GM12864 (cell line): ENCODE data around the gene HIC1.

Experiments
- DNase-seq: peaks from one replicate; pipeline ENCODE4 v3.0.0-alpha.2; 2011; ENCODE audit warnings: low read depth
- H3K4me3 ChIP-seq: 2 replicates; pipeline ENCODE4 v1.5.1; 2011; ENCODE audit warnings: mild to moderate bottlenecking, low read depth, low read length, control low read depth
- CTCF ChIP-seq: IDR thresholded peaks from 2 replicates; pipeline ENCODE4 v1.5.1; 2011; ENCODE audit warnings: low read depth, mild to moderate bottlenecking, moderate library complexity, low read length, control low read depth, inconsistent platforms; ENCODE audit errors: missing control alignments

HIC1 gene

GRCh38 chr17:2027528-2028233, 27.2 kb upstream of the HIC1 start:
- no peak for DNase-seq
- no peak for TF ChIP-seq CTCF
- H3K4me3 ChIP-seq: no peak overlapping the region

- TF ChIP-seq CTCF: no peak
- no peak for DNase-seq
- no peak overlapping the region for H3K4me3 ChIP-seq
Observed at GRCh38 chr17:2028234-2028614, 26.7 kb upstream of the HIC1 start.

GRCh38 chr17:2028737-2029136, 26.2 kb upstream of the HIC1 start:
- no peak for TF ChIP-seq CTCF
- DNase-seq: no peak
- no peak overlapping the region for H3K4me3 ChIP-seq

GRCh38 chr17:2029911-2030778, 24.8 kb upstream of the HIC1 start, which contains the start of gene DPH1:
Gene DPH1 (plus strand): TSS chr17:2030153. CDS start chr17:2030170, 17 bp downstream.
- peak within 1 kb of the TSS; percentile 95 for H3K4me3 ChIP-seq
- DNase-seq: peak; percentile 75
- no peak for TF ChIP-seq CTCF

GRCh38 chr17:2030779-2031163, 24.1 kb upstream of the HIC1 start:
- TF ChIP-seq CTCF: peak; percentile 69
- H3K4me3 ChIP-seq: peak overlapping the region; percentile 95
- no peak for DNase-seq

- H3K4me3 ChIP-seq: no peak overlapping the region
- TF ChIP-seq CTCF: no peak
- no peak for DNase-seq
Observed at GRCh38 chr17:2033153-2033552, 21.8 kb upstream of the HIC1 start.
